ENCODE measurements around the gene CHCHD6.

Gene CHCHD6

GRCh38 chr3:126911162-126912026 is 207.4 kb downstream of the CHCHD6 start:
- TF ChIP-seq ZFX (IDR thresholded peaks at IDR 0.05; ENCODE audit: borderline replicate concordance) (no peak), CTCF (IDR thresholded peaks at IDR 0.05) (no peak)
- H3K27ac ChIP-seq, result no peak overlapping the region

- TF ChIP-seq ZFX (IDR thresholded peaks at IDR 0.05; ENCODE audit: borderline replicate concordance) (no peak), CTCF (IDR thresholded peaks at IDR 0.05) (no peak)
- H3K27ac ChIP-seq, result no peak overlapping the region
Observed at GRCh38 chr3:126912027-126912422, 208.0 kb downstream of the CHCHD6 start.

- TF ChIP-seq ZFX (IDR thresholded peaks at IDR 0.05; ENCODE audit: borderline replicate concordance) (no peak), CTCF (IDR thresholded peaks at IDR 0.05) (no peak)
- no peak overlapping the region for H3K27ac ChIP-seq
Observed at GRCh38 chr3:126912491-126913195, 208.6 kb downstream of the CHCHD6 start.

DNA sequence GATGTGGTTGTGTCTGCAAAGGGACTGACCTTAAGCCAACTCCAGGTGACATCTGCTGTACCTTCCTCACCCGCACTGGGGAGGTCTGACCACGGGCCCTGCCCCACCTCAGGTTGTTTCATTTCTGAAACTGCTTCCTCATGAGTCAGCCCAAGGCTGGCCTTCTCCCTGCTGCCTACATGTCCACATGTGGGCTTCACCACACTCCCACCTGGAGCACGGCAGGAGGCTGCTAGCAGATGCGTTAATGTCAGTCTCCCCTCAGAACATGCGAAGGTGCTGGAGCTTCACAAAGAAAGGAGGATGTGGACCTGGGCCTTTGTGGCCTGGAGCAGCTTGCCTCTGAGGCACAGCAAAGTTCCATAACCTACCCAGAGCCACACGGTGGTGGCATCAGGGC is 209.5 kb downstream of the CHCHD6 start:
- TF ChIP-seq ZFX (IDR thresholded peaks at IDR 0.05; ENCODE audit: borderline replicate concordance), result no peak
- TF ChIP-seq CTCF (IDR thresholded peaks at IDR 0.05), result no peak
- no peak overlapping the region for H3K27ac ChIP-seq

DNA sequence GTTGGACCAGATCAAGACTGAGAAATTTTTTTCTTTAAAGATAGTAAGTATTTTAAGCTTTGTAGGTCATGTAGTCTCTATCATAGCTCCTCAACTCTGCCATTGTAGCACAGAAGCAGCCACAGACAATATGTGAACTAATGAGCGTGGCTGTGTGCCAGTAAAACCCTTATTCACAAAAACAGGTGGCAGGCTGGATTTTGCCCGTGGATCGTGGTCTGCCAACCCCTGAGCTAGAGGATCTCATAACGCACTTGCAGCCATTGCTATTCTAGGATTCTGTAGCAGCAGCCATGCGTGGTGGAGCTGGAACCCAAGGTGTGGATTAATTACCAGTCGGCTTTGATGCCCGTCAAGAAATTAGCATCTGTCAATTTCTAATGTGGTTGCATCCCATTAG is 210.2 kb downstream of the CHCHD6 start:
- H3K27ac ChIP-seq, result no peak overlapping the region
- TF ChIP-seq CTCF (IDR thresholded peaks at IDR 0.05), result no peak
- no peak for TF ChIP-seq ZFX (IDR thresholded peaks at IDR 0.05; ENCODE audit: borderline replicate concordance)

GRCh38 chr3:126915015-126915414 is 211.0 kb downstream of the CHCHD6 start:
- TF ChIP-seq ZFX (IDR thresholded peaks at IDR 0.05; ENCODE audit: borderline replicate concordance), result no peak
- no peak for TF ChIP-seq CTCF (IDR thresholded peaks at IDR 0.05)

DNA sequence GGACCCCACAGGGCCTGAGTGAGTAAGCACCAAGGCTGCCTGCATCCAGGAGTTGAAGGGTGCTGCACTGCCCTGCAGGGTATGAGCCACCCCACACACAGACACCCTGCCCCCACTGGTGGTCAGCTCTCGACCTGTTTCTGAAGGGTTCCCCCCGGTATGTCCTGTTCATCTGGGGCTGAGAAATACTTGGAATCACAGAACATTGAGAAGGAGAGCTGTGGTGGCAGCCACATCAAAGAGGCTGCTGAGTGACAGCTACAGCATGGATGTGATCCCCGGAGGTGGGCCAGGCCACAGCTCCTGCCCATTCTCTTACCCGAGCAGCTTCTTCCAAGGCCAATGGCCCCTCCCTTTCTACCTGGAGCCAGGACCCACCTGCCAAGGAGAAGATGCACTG is 212.5 kb downstream of the CHCHD6 start:
- TF ChIP-seq ZFX (IDR thresholded peaks at IDR 0.05; ENCODE audit: borderline replicate concordance), result no peak
- TF ChIP-seq CTCF (IDR thresholded peaks at IDR 0.05), result no peak
- H3K27ac ChIP-seq, result no peak overlapping the region

More at GRCh38 chr3:126915015-126915414, 211.0 kb downstream of the CHCHD6 start:
- no peak overlapping the region for H3K27ac ChIP-seq
